ENCODE data around the gene ICOSLG.
"Not testable (repeated sequence)": the region's sequence is repeated elsewhere in the genome, so short reads cannot be mapped to it uniquely, and the experiment has no call there.

Gene ICOSLG

DNA sequence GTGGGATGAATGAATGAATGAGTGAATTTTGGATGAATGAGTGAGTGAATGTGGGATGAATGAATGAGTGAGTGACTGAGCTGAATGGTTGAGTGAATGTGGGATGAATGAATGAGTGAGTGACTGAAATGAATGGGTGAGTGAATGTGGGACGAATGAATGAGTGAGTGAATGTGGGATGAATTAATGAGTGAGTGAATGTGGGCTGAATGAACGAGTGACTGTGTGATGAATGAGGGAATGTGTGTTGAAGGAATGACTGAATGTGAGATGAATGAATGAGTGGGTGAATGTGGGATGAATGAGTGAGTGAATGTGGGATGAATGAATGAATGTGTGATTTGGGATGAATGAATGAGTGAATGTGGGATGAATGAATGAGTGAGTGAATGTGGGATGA is 28.8 kb downstream of the ICOSLG start:
- DNase-seq (ENCODE audit: low read depth); H3K4me3 ChIP-seq (ENCODE audit: low read depth, low read length): not testable (repeated sequence)

- not testable (repeated sequence) for H3K4me3 ChIP-seq (ENCODE audit: low read depth, low read length); DNase-seq (ENCODE audit: low read depth)
Measured at GRCh38 chr21:44211574-44211973, 29.2 kb downstream of the ICOSLG start.

- DNase-seq (ENCODE audit: low read depth); H3K4me3 ChIP-seq (ENCODE audit: low read depth, low read length): not testable (repeated sequence)
Measured at GRCh38 chr21:44207860-44208646, 32.7 kb downstream of the ICOSLG start.

- H3K4me3 ChIP-seq (ENCODE audit: low read depth, low read length); DNase-seq (ENCODE audit: low read depth): not testable (repeated sequence)
Measured at GRCh38 chr21:44206698-44207676, 33.8 kb downstream of the ICOSLG start.

DNA sequence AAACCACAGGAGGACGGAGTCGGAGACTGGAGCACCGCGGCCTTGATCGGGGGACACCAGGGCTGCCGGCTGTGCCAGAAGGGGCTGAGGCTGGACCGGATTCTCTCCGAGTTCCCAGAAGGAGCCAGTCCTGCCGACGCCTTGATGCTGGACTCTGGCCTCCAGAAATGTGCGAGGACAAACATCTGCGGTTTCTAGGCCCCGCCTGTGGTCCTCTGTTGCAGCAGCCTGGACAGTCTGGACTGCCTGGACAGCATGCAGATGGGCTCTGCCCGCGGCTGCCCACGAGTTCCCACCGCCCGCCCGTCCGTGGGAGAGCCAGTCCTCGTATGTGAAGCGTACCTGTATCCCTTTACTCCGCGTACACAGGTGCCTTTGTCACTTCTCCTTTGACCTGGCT is 34.6 kb downstream of the ICOSLG start:
- DNase-seq (ENCODE audit: low read depth) = not testable (repeated sequence)

GRCh38 chr21:44202590-44203299 is 38.0 kb downstream of the ICOSLG start:
- H3K4me3 ChIP-seq (ENCODE audit: low read depth, low read length); DNase-seq (ENCODE audit: low read depth): not testable (repeated sequence)

More for the DNA sequence above, 34.6 kb downstream of the ICOSLG start:
- not testable (repeated sequence) for H3K4me3 ChIP-seq (ENCODE audit: low read depth, low read length)

GRCh38 chr21:44199997-44200396 is 40.7 kb downstream of the ICOSLG start:
- H3K4me3 ChIP-seq (ENCODE audit: low read depth, low read length); DNase-seq (ENCODE audit: low read depth): not testable (repeated sequence)

GRCh38 chr21:44199448-44199847 is 41.3 kb downstream of the ICOSLG start:
- H3K4me3 ChIP-seq (ENCODE audit: low read depth, low read length) = no peak overlapping the region
- TF ChIP-seq CTCF (IDR thresholded peaks at IDR 0.05; ENCODE audit: low read depth, low read length, missing control alignments) = no peak
- DNase-seq (ENCODE audit: low read depth) = peak; percentile 31

- DNase-seq (ENCODE audit: low read depth); H3K4me3 ChIP-seq (ENCODE audit: low read depth, low read length): not testable (repeated sequence)
Measured at GRCh38 chr21:44197156-44197516, 43.6 kb downstream of the ICOSLG start.

DNA sequence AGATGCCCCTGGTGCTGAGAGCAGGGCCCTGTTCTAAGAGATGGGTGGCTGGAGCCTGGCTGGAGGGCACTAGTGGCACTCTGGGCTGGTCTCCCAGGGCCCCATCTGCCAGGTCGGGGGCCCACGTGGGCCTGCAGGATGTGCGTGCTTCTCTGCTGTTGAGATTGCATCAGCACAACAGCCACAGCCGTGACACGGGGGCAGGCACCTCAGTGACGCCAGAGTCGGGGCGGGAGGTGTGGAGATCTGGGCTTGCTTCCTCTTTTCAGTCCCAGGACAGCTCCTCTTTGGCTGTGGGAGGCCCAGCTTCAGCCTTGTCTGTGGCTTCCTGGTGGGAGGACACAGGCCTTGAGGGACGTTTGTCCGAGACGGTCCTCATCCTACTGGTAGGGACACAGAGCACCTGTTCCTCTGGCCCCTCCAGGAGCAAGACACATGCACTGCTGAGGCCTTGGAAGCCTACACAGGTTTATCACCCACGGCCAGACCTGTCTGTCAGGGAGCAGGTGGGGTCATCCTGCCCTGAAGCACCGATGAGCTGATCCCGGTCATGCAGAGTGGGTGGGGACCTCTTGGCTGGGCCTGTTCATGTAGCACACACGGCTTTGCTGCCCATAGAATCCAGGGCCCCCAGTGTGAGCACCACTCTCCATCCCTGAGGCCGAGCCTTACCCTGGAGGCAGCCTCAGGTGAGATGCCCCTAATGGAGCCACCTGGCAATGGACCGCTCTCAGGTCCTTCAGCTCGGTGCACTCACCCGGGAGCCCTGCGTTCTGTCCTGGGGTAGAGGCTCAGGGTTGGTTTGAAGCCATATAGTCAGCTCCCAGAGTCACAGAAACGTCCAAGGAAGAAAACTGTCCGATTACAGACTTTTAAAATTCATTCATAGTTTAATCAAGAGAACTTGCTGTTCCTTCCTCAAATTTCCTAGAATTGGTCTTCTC is 44.3 kb downstream of the ICOSLG start:
- peak; percentile 69 for DNase-seq (ENCODE audit: low read depth)
- H3K4me3 ChIP-seq (ENCODE audit: low read depth, low read length) = not testable (repeated sequence)

DNA sequence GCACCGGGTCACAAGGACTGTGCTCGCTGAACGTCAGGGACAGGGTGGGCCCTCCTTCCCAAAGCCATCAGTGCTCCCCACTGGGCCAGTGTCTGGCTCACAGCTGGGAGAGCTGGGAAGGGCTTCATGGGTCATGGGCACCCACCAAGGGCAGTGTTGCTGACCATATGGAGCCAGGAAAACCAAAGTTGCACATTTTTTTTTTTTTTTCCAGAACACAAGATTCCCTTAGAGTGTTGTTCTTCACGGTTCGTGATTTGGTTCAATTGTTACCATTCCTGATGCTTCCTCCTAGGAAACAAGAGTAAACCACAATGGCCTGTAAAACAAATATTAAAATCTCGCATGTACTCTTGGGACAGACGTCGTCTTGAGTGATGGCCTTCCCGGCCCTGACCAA is 45.9 kb downstream of the ICOSLG start:
- not testable (repeated sequence) for H3K4me3 ChIP-seq (ENCODE audit: low read depth, low read length); DNase-seq (ENCODE audit: low read depth)

- not testable (repeated sequence) for H3K4me3 ChIP-seq (ENCODE audit: low read depth, low read length); DNase-seq (ENCODE audit: low read depth)
Measured at GRCh38 chr21:44194451-44194850, 46.3 kb downstream of the ICOSLG start.

DNA sequence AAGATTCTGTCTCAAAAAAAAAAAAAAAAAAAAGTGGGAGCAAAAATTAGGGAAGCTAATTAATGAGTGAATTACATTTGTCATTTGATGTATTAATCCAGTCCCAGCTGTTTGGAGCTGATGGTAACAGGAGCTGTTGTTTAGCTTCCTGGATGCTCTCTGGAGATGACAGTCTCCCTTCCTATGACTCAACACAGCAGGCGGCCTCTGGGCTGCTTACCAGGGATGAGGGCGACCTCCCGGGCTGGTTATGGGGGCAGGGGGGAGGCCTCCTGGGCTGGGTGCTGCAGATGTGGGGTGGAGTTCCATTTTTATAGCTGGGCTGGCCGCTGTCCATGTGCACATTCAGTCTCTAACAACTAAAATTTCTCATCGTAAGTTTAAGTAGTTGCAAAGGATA is 47.6 kb downstream of the ICOSLG start:
- DNase-seq (ENCODE audit: low read depth); H3K4me3 ChIP-seq (ENCODE audit: low read depth, low read length): not testable (repeated sequence)

- not testable (repeated sequence) for DNase-seq (ENCODE audit: low read depth)
Measured at GRCh38 chr21:44190349-44191271, 50.1 kb downstream of the ICOSLG start.

GRCh38 chr21:44184862-44185261 is 55.9 kb downstream of the ICOSLG start:
- DNase-seq (ENCODE audit: low read depth); H3K4me3 ChIP-seq (ENCODE audit: low read depth, low read length): not testable (repeated sequence)

More at GRCh38 chr21:44190349-44191271, 50.1 kb downstream of the ICOSLG start:
- not testable (repeated sequence) for H3K4me3 ChIP-seq (ENCODE audit: low read depth, low read length)

- H3K4me3 ChIP-seq (ENCODE audit: low read depth, low read length); DNase-seq (ENCODE audit: low read depth): not testable (repeated sequence)
Measured at GRCh38 chr21:44182202-44182601, 58.5 kb downstream of the ICOSLG start.

All from GM12864 (cell line).